MM.1S (cell line): ENCODE data around the gene SULT1C2.

Experiments used
- DNase-seq: peaks from one replicate; pipeline ENCODE4 v3.0.0-alpha.2; 2015
- H2AFZ ChIP-seq: fragments of 300-600 bp; sonication (generic); 2 replicates; pipeline ENCODE4 v1.6.0; 2016; ENCODE audit warnings: antibody characterized with exemption, low read length
- H3F3A ChIP-seq: fragments of 300-600 bp; sonication (generic); 2 replicates; pipeline ENCODE4 v1.6.1; 2016; ENCODE audit warnings: mild to moderate bottlenecking, antibody characterized with exemption, low read length, moderate library complexity, mixed read lengths; ENCODE audit not compliant: insufficient read depth
- H3K27ac ChIP-seq: fragments of 300-600 bp; sonication (generic); 2 replicates; pipeline ENCODE4 v1.5.1; 2016; ENCODE audit warnings: mild to moderate bottlenecking, low read length
- H3K27me3 ChIP-seq: fragments of 300-600 bp; sonication (generic); replicated peaks from 2 replicates; pipeline ENCODE4 v1.6.0; 2016; ENCODE audit warnings: low read length; ENCODE audit not compliant: insufficient read depth
- H3K36me3 ChIP-seq: fragments of 300-600 bp; sonication (generic); replicated peaks from 2 replicates; pipeline ENCODE4 v1.6.1; 2016; ENCODE audit warnings: mild to moderate bottlenecking, low read length, mixed read lengths; ENCODE audit not compliant: insufficient read depth
- H3K4me1 ChIP-seq: fragments of 300-600 bp; sonication (generic); 2 replicates; pipeline ENCODE4 v1.6.1; 2016; ENCODE audit warnings: low read length, mixed read lengths
- H3K4me2 ChIP-seq: fragments of 300-600 bp; sonication (generic); 2 replicates; pipeline ENCODE4 v1.6.0; 2016; ENCODE audit warnings: low read depth, low read length
- H3K4me3 ChIP-seq: fragments of 300-600 bp; sonication (generic); 2 replicates; pipeline ENCODE4 v1.5.1; 2016; ENCODE audit warnings: low read length, mixed read lengths
- H3K79me2 ChIP-seq: fragments of 300-600 bp; sonication (generic); 2 replicates; pipeline ENCODE4 v1.6.1; 2016; ENCODE audit warnings: mixed run types, low read length, mixed read lengths
- H3K9ac ChIP-seq: fragments of 300-600 bp; sonication (generic); 2 replicates; pipeline ENCODE4 v1.6.1; 2016; ENCODE audit warnings: low read length, mixed read lengths
- H3K9me2 ChIP-seq: fragments of 300-600 bp; sonication (generic); replicated peaks from 2 replicates; pipeline ENCODE4 v1.6.1; 2016; ENCODE audit warnings: mild to moderate bottlenecking, low read length, mixed read lengths; ENCODE audit not compliant: insufficient read depth
- H3K9me3 ChIP-seq: fragments of 300-600 bp; sonication (generic); replicated peaks from 2 replicates; pipeline ENCODE4 v1.6.1; 2016; ENCODE audit warnings: mild to moderate bottlenecking, low read length, mixed read lengths; ENCODE audit not compliant: insufficient read depth
- H4K20me1 ChIP-seq: fragments of 300-600 bp; sonication (generic); 2 replicates; pipeline ENCODE4 v1.6.1; 2016; ENCODE audit warnings: mild to moderate bottlenecking, low read length, moderate library complexity, mixed read lengths; ENCODE audit not compliant: insufficient read depth
- CTCF ChIP-seq: fragments of 300-600 bp; sonication (generic); IDR thresholded peaks from 2 replicates; pipeline ENCODE4 v1.5.1; 2016; ENCODE audit warnings: antibody characterized with exemption, low read length, mixed read lengths
- EZH2 ChIP-seq: fragments of 300-600 bp; sonication (generic); optimal IDR thresholded peaks from 2 replicates; pipeline ENCODE3; 2017; ENCODE audit warnings: low read depth, mild to moderate bottlenecking, antibody characterized with exemption, low read length, mixed read lengths
- EZH2phosphoT487 ChIP-seq: fragments of 300-600 bp; sonication (generic); IDR thresholded peaks from 2 replicates; pipeline ENCODE4 v1.6.1; 2018; ENCODE audit warnings: antibody characterized with exemption, low read length

SULT1C2 gene

DNA sequence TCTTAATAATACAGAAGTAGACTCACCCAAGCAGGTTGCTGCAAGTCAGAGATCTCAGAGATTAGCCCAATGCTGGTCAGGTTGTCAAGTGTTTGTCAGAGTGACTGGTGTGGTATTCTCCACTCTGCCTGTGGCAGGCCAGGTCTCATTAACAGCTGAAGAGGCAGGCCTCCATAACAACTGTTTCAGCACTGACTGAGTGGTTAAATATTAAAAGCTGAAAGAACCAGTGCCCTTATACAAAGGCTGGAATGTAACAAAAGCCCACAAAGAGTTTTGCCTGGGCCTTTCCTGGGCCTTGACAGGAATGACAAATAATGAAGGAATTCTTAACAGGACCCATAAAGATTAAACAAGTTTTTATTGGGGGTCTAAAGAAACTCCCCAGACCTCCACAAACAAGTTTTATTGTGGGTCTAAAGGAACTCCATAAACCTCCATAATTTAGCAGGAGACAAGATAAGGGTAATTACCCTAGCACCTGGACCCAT is 26.8 kb downstream of the SULT1C2 start:
- no peaks in the 10 kb centered on the region for H3K36me3 ChIP-seq
- TF ChIP-seq EZH2phosphoT487 (no peak), EZH2 (no peak), CTCF (no peak)
- H3K27me3 ChIP-seq: no peaks in the 10 kb centered on the region
- no peak overlapping the region for H3K4me3 ChIP-seq
- H3K4me1 ChIP-seq: no peaks in the 10 kb centered on the region
- no peaks in the 10 kb centered on the region for H4K20me1 ChIP-seq
- no peak overlapping the region for H3K27ac ChIP-seq
- H3K9me2 ChIP-seq: no peaks in the 10 kb centered on the region
- H3K9me3 ChIP-seq: no peaks in the 10 kb centered on the region
- H3K9ac ChIP-seq: no peak overlapping the region
- H3F3A ChIP-seq: no peaks in the 10 kb centered on the region
- no peak overlapping the region for H3K4me2 ChIP-seq
- H3K79me2 ChIP-seq: no peaks in the 10 kb centered on the region
- DNase-seq: no peak
- no peak overlapping the region for H2AFZ ChIP-seq

- Histone ChIP-seq H3F3A (no peaks in the 10 kb centered on the region), H3K4me2 (no peak overlapping the region), H3K79me2 (no peaks in the 10 kb centered on the region), H3K27me3 (no peaks in the 10 kb centered on the region), H3K36me3 (no peaks in the 10 kb centered on the region), H3K4me1 (no peaks in the 10 kb centered on the region), H3K9ac (no peak overlapping the region), H3K9me2 (no peaks in the 10 kb centered on the region), H3K9me3 (no peaks in the 10 kb centered on the region), H3K27ac (no peak overlapping the region), H2AFZ (no peak overlapping the region), H4K20me1 (no peaks in the 10 kb centered on the region), H3K4me3 (no peak overlapping the region)
- DNase-seq: no peak
- TF ChIP-seq EZH2phosphoT487: no peak
- TF ChIP-seq EZH2: no peak
- no peak for TF ChIP-seq CTCF
Observed at GRCh38 chr2:108316033-108316432, 27.3 kb downstream of the SULT1C2 start.

GRCh38 chr2:108316461-108317258 is 28.0 kb downstream of the SULT1C2 start:
- Histone ChIP-seq H3K27ac (no peak overlapping the region), H2AFZ (no peak overlapping the region), H3K4me2 (no peak overlapping the region)

More at GRCh38 chr2:108316461-108317258, 28.0 kb downstream of the SULT1C2 start:
- H3K79me2 ChIP-seq: no peaks in the 10 kb centered on the region
- H3K9me2 ChIP-seq: no peaks in the 10 kb centered on the region
- TF ChIP-seq EZH2phosphoT487 (no peak), EZH2 (no peak), CTCF (no peak)
- H3K4me3 ChIP-seq: no peak overlapping the region
- no peaks in the 10 kb centered on the region for H3K36me3 ChIP-seq
- H4K20me1 ChIP-seq: no peaks in the 10 kb centered on the region
- no peak overlapping the region for H3K9ac ChIP-seq
- H3K4me1 ChIP-seq: no peaks in the 10 kb centered on the region
- no peaks in the 10 kb centered on the region for H3K27me3 ChIP-seq
- H3F3A ChIP-seq: no peaks in the 10 kb centered on the region
- H3K9me3 ChIP-seq: no peaks in the 10 kb centered on the region
- no peak for DNase-seq
